ENCODE results near the gene TCHHL1. TPM values are rescaled to one million over a fixed set of nuclear protein-coding genes. Genes with fewer than 3 reads are reported as not detected.

The TCHHL1 gene
- total RNA-seq, 1 experiment from 2014 or later = not detected

- TF ChIP-seq ZBTB33 (IDR thresholded peaks at IDR 0.05; ENCODE audit: extremely low read depth, insufficient replicate concordance, low read length) = no peak
Measured at GRCh38 chr1:152034654-152035538, 54.0 kb downstream of the TCHHL1 start (continued).

- Histone ChIP-seq H3K36me3 (ENCODE audit: control insufficient read depth in 1 of 2, insufficient read depth in 2 of 2, low read length in 2 of 2) (peaks cover 21 to 24% of the 10 kb centered on the region in 2 experiments), H3K79me2 (ENCODE audit: insufficient read depth, low read length) (peaks cover 38% of the 10 kb centered on the region), H3K9me2 (ENCODE audit: insufficient read depth) (no peaks in the 10 kb centered on the region), H3K27ac (ENCODE audit: low read depth, low read length) (peak overlapping the region; percentile 79), H3K27me3 (ENCODE audit: insufficient read depth, low read length) (no peaks in the 10 kb centered on the region), H3K4me2 (ENCODE audit: low read length) (peak overlapping the region; percentile 89), H2AFZ (ENCODE audit: low read depth, low read length, poor library complexity, severe bottlenecking) (no peak overlapping the region), H3K4me1 (ENCODE audit: control insufficient read depth in 1 of 2, insufficient read depth in 2 of 2, low read length in 2 of 2) (peaks cover 19 to 32% of the 10 kb centered on the region in 2 experiments), H3K9ac (ENCODE audit: low read length) (peak overlapping the region; percentile 86), H3K9me3 (ENCODE audit: control insufficient read depth in 1 of 2, insufficient read depth in 1 of 2, low read depth in 1 of 2, low read length in 2 of 2) (no peaks in the 10 kb centered on the region), H4K20me1 (ENCODE audit: insufficient read depth) (no peaks in the 10 kb centered on the region), H3K4me3 (replicated peaks in 1 of 2; ENCODE audit: low read depth in 1 of 2, low read length in 2 of 2) (peak overlapping the region; percentile 64 to 70)
- intact Hi-C loops (cut with micrococcal nuclease) = no loop called here
- TF ChIP-seq ELF1 (IDR thresholded peaks at IDR 0.05; ENCODE audit: borderline replicate concordance, low read depth) (peak; percentile 68; the same call in 1 of the 2 replicates), EGR1 (IDR thresholded peaks at IDR 0.05; ENCODE audit: low read depth) (no peak), CTCF (IDR thresholded peaks at IDR 0.05 in 2 of 3, conservative IDR thresholded peaks at IDR 0.05 in 1 of 3; ENCODE audit: borderline replicate concordance in 1 of 3, insufficient read depth in 1 of 3, low read depth in 2 of 3, low read length in 2 of 3) (no peak), YY1 (IDR thresholded peaks at IDR 0.05; ENCODE audit: extremely low read depth, insufficient replicate concordance, low read depth, low read length) (no peak)
- DNase-seq (ENCODE audit: low read depth, low spot score) (no peak), ATAC-seq (peak; percentile 52)
- no TSS peak for BruUV-seq (replicated peaks)
- ChIA-PET CTCF (interaction anchor here (0.7 to 3.8 kb wide), 20 partner anchors 13 to 501 kb away, joined by 3 to 26 read pairs (median 4); partner anchors contain the start of gene S100A10), POLR2A (interaction anchor here (1.0 to 1.8 kb wide), 6 partner anchors 9 to 126 kb away, joined by 3 to 20 read pairs (median 5); partner anchors contain the start of gene THEM4), RAD21 (ENCODE audit: low non-redundant PET in 1 of 2, low total read pairs in 2 of 2, uncharacterized antibody in 2 of 2, unreplicated experiment in 2 of 2) (interaction anchor here (0.6 to 1.2 kb wide), 3 partner anchors 13 to 21 kb away, joined by 3 to 4 read pairs (median 3); no protein-coding TSS in a partner anchor)
Measured at GRCh38 chr1:152034324-152034653, 54.6 kb downstream of the TCHHL1 start.

Other genes with a start within 250 kb of the TCHHL1 start
- gene C2CD4D, start 249.2 kb downstream of the TCHHL1 start, total RNA-seq (2021; ENCODE audit: unreplicated experiment) = 0.17 TPM
- not detected for gene THEM5, start 235.4 kb downstream of the TCHHL1 start, total RNA-seq (2021; ENCODE audit: unreplicated experiment)
- 17.0 TPM for gene THEM4, start 179.6 kb downstream of the TCHHL1 start, total RNA-seq (2021; ENCODE audit: unreplicated experiment)
- 340 TPM for gene S100A10, start 95.2 kb downstream of the TCHHL1 start, total RNA-seq (2021; ENCODE audit: unreplicated experiment)
- 229 TPM for gene S100A11, start 52.1 kb downstream of the TCHHL1 start, total RNA-seq (2021; ENCODE audit: unreplicated experiment)
- gene TCHH, start 26.4 kb upstream of the TCHHL1 start, total RNA-seq (2021; ENCODE audit: unreplicated experiment) = 0.02 TPM
- not detected for gene RPTN, start 70.2 kb upstream of the TCHHL1 start, total RNA-seq (2021; ENCODE audit: unreplicated experiment)
- gene HRNR, start 135.1 kb upstream of the TCHHL1 start, total RNA-seq (2021; ENCODE audit: unreplicated experiment) = not detected
- gene FLG, start 236.2 kb upstream of the TCHHL1 start, total RNA-seq (2021; ENCODE audit: unreplicated experiment) = 0.02 TPM

Data from HCT116 (cell line).